H9 (cell line): ENCODE measurements around the gene SHC4. TPM values are rescaled to one million over a fixed set of nuclear protein-coding genes. Genes with fewer than 3 reads are reported as not detected.

Experiments used
- DNase-seq: peaks from one replicate; pipeline ENCODE4 v3.0.0-alpha.2; 2017
- H2AFZ ChIP-seq: one replicate; pipeline ENCODE4 v1.6.1; 2013; ENCODE audit warnings: mild to moderate bottlenecking, low read length, control low read depth, moderate library complexity
- H2AK5ac ChIP-seq: 2 replicates; pipeline ENCODE4 v1.6.1; 2013; ENCODE audit warnings: low read length, control low read depth, mixed read lengths; ENCODE audit not compliant: insufficient read length
- H2BK120ac ChIP-seq: one replicate; pipeline ENCODE4 v1.6.1; 2013; ENCODE audit warnings: low read depth, mild to moderate bottlenecking, low read length, control low read depth, inconsistent platforms; ENCODE audit not compliant: poor library complexity, severe bottlenecking
- H2BK12ac ChIP-seq: 2 replicates; pipeline ENCODE4 v1.6.1; 2013; ENCODE audit warnings: low read length, control low read depth, mixed read lengths, low read depth; ENCODE audit not compliant: insufficient read length
- H2BK15ac ChIP-seq: 2 replicates; pipeline ENCODE4 v1.6.1; 2013; ENCODE audit warnings: low read depth, low read length, control low read depth
- H2BK20ac ChIP-seq: one replicate; pipeline ENCODE4 v1.6.1; 2013; ENCODE audit warnings: low read depth, mild to moderate bottlenecking, low read length, control low read depth, inconsistent platforms; ENCODE audit not compliant: poor library complexity, severe bottlenecking
- H2BK5ac ChIP-seq: 2 replicates; pipeline ENCODE4 v1.6.1; 2013; ENCODE audit warnings: low read length, control low read depth, mixed read lengths; ENCODE audit not compliant: insufficient read length
- H3K14ac ChIP-seq: 2 replicates; pipeline ENCODE4 v1.6.1; 2013; ENCODE audit warnings: low read length, control low read depth; ENCODE audit not compliant: insufficient read depth
- H3K18ac ChIP-seq: 2 replicates; pipeline ENCODE4 v1.6.1; 2013; ENCODE audit warnings: low read depth, mild to moderate bottlenecking, mixed read lengths, low read length, control low read depth; ENCODE audit not compliant: insufficient read length
- H3K23ac ChIP-seq: 2 replicates; pipeline ENCODE4 v1.6.1; 2013; ENCODE audit warnings: low read length, control low read depth, mixed read lengths, low read depth; ENCODE audit not compliant: insufficient read length
- H3K23me2 ChIP-seq: 2 replicates; pipeline ENCODE4 v1.6.1; 2013; ENCODE audit warnings: low read depth, mild to moderate bottlenecking, mixed read lengths, low read length, control low read depth; ENCODE audit not compliant: insufficient read length, poor library complexity, severe bottlenecking
- H3K27ac ChIP-seq: 2 replicates; pipeline ENCODE4 v1.5.1; 2013; ENCODE audit warnings: low read length, control low read depth, mixed read lengths, low read depth; ENCODE audit not compliant: insufficient read length
- H3K27me3 ChIP-seq: 2 replicates; pipeline ENCODE4 v1.6.1; 2013; ENCODE audit warnings: low read length, control low read depth, inconsistent platforms; ENCODE audit not compliant: insufficient read depth
- H3K4ac ChIP-seq: 2 replicates; pipeline ENCODE4 v1.6.1; 2013; ENCODE audit warnings: low read depth, mild to moderate bottlenecking, control low read depth, inconsistent platforms, low read length, moderate library complexity
- H3K4me1 ChIP-seq: 2 replicates; pipeline ENCODE4 v1.6.1; 2013; ENCODE audit warnings: low read length, control low read depth, inconsistent platforms; ENCODE audit not compliant: insufficient read depth
- H3K4me2 ChIP-seq: 2 replicates; pipeline ENCODE4 v1.6.1; 2013; ENCODE audit warnings: low read length, control low read depth, mixed read lengths; ENCODE audit not compliant: insufficient read length, insufficient read depth
- H3K56ac ChIP-seq: 2 replicates; pipeline ENCODE4 v1.6.1; 2013; ENCODE audit warnings: low read depth, mild to moderate bottlenecking, mixed read lengths, low read length, control low read depth; ENCODE audit not compliant: insufficient read length
- H3K79me1 ChIP-seq: 2 replicates; pipeline ENCODE4 v1.6.1; 2013; ENCODE audit warnings: low read depth, mild to moderate bottlenecking, moderate library complexity, low read length, control low read depth, inconsistent platforms; ENCODE audit not compliant: insufficient read depth, poor library complexity, severe bottlenecking
- H3K79me2 ChIP-seq: 2 replicates; pipeline ENCODE4 v1.6.1; 2013; ENCODE audit warnings: low read length, control low read depth, inconsistent platforms; ENCODE audit not compliant: insufficient read depth
- H3K9ac ChIP-seq: 2 replicates; pipeline ENCODE4 v1.6.1; 2013; ENCODE audit warnings: low read length, control low read depth, mixed read lengths; ENCODE audit not compliant: insufficient read length; ENCODE audit errors: extremely low read depth
- H3K9me3 ChIP-seq: one replicate; pipeline ENCODE4 v1.6.1; 2013; ENCODE audit warnings: low read depth, low read length, inconsistent platforms; ENCODE audit not compliant: control insufficient read depth
- H3T11ph ChIP-seq: one replicate; pipeline ENCODE4 v1.6.1; 2013; ENCODE audit warnings: mild to moderate bottlenecking, low read length, control low read depth, inconsistent platforms
- H4K20me1 ChIP-seq: one replicate; pipeline ENCODE4 v1.6.1; 2013; ENCODE audit not compliant: control insufficient read depth, insufficient read length, insufficient read depth
- H4K5ac ChIP-seq: 2 replicates; pipeline ENCODE4 v1.6.1; 2013; ENCODE audit warnings: low read depth, mild to moderate bottlenecking, mixed read lengths, low read length, control low read depth; ENCODE audit not compliant: insufficient read length
- H4K8ac ChIP-seq: replicated peaks from 2 replicates; pipeline ENCODE4 v1.6.1; 2013; ENCODE audit warnings: low read length, control low read depth, mixed read lengths, low read depth; ENCODE audit not compliant: insufficient read length
- H4K91ac ChIP-seq: 2 replicates; pipeline ENCODE4 v1.6.1; 2013; ENCODE audit warnings: low read depth, mild to moderate bottlenecking, moderate library complexity, mixed read lengths, low read length, control low read depth; ENCODE audit not compliant: insufficient read length
- H3K27ac Mint-ChIP-seq, 3 experiments: 2 replicates in 2 of 3; 3 replicates in 1 of 3; pipeline ENCODE4 v1.8.0; 2020 to 2021; ENCODE audit warnings: mixed read lengths in 3 of 3, mild to moderate bottlenecking in 1 of 3, moderate library complexity in 1 of 3
- H3K27me3 Mint-ChIP-seq: 2 replicates; pipeline ENCODE4 v1.8.0; 2021; ENCODE audit warnings: low read depth, mild to moderate bottlenecking, moderate library complexity, mixed read lengths
- H3K36me3 Mint-ChIP-seq, 3 experiments: 2 replicates in 2 of 3; 3 replicates in 1 of 3; pipeline ENCODE4 v1.8.0; 2020 to 2021; ENCODE audit warnings: low read depth in 3 of 3, mixed read lengths in 3 of 3; ENCODE audit not compliant: insufficient read depth in 1 of 3
- H3K4me1 Mint-ChIP-seq, 2 experiments: 2 replicates each; pipeline ENCODE4 v1.8.0; 2020; ENCODE audit warnings: mixed read lengths in 2 of 2
- H3K4me3 Mint-ChIP-seq, 2 experiments: 2 replicates in 1 of 2; 3 replicates in 1 of 2; pipeline ENCODE4 v1.8.0; 2020 to 2021; ENCODE audit warnings: mild to moderate bottlenecking in 2 of 2, mixed read lengths in 2 of 2, moderate library complexity in 1 of 2
- H3K9me3 Mint-ChIP-seq, 2 experiments: 2 replicates in 1 of 2; 3 replicates in 1 of 2; pipeline ENCODE4 v1.8.0; 2020; ENCODE audit warnings: mild to moderate bottlenecking in 2 of 2, mixed read lengths in 2 of 2, moderate library complexity in 1 of 2
- WGBS: extraction: QIAGEN DNeasy Blood & Tissue Kit; methylation state at CpG from one replicate; pipeline ENCODE4 v1.1.7; 2013; ENCODE audit warnings: missing lambda C conversion rate, low lambda C conversion rate, mixed read lengths; ENCODE audit not compliant: insufficient read length; ENCODE audit errors: extremely low coverage; 5-methylcytosine and 5-hydroxymethylcytosine counted together
- total RNA-seq: library from RNA; stranded (reverse); gene quantifications from 2 replicates; pipeline ENCODE4 v1.2.1, GENCODE V29; 2021
- TF ChIP-seq, protein P1 (sequence below): fragments of 200-600 bp; sonication (generic); conservative IDR thresholded peaks from 3 replicates; pipeline ENCODE4 v1.8.0; 2021; ENCODE audit warnings: antibody characterized with exemption, mild to moderate bottlenecking

SHC4 gene
- total RNA-seq, 1 experiment from 2014 or later, result 0.26 TPM

DNA sequence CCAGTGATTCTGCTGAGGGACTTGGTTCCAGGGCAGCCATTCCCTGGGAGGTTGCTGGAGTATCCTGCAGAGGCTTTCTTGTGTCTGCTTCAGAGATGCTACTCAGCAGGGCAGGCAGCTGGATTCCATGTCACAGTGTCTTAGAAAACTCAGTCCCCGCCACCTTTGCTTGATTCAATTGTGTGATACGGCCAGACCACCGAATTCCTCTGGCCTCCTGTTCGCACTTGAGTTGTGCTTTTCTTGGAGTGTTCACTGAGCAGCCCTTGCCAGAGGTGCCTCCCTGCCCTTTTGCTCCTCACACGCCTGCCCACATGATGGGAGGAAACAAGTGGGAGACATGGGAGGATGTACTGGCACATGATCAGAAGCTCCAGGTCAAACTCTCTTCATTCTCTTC lies 19.6 kb upstream of the SHC4 start:
- no peak overlapping the region for H3K56ac ChIP-seq
- no peak overlapping the region for H3K27ac ChIP-seq
- WGBS, result no CpG with 5 or more reads among the region's 5 CpGs
- Mint-ChIP-seq H3K9me3 (no peaks in the 10 kb centered on the region), H3K27me3 (peaks cover 5% of the 10 kb centered on the region; the same call in 1 of the 2 replicates), H3K36me3 (no peaks in the 10 kb centered on the region; a peak in 1 of 7 replicates), H3K27ac (no peak overlapping the region), H3K4me1 (peaks cover 12 to 17% of the 10 kb centered on the region in 2 experiments), H3K4me3 (no peak overlapping the region)
- H3K79me2 ChIP-seq, result no peaks in the 10 kb centered on the region
- no peak for DNase-seq
- no peaks in the 10 kb centered on the region for H3K23me2 ChIP-seq
- no peak overlapping the region for H3K4ac ChIP-seq
- H2BK15ac ChIP-seq, result no peak overlapping the region
- no peak overlapping the region for H3K14ac ChIP-seq
- no peaks in the 10 kb centered on the region for H3K27me3 ChIP-seq
- TF ChIP-seq, protein P1, sequence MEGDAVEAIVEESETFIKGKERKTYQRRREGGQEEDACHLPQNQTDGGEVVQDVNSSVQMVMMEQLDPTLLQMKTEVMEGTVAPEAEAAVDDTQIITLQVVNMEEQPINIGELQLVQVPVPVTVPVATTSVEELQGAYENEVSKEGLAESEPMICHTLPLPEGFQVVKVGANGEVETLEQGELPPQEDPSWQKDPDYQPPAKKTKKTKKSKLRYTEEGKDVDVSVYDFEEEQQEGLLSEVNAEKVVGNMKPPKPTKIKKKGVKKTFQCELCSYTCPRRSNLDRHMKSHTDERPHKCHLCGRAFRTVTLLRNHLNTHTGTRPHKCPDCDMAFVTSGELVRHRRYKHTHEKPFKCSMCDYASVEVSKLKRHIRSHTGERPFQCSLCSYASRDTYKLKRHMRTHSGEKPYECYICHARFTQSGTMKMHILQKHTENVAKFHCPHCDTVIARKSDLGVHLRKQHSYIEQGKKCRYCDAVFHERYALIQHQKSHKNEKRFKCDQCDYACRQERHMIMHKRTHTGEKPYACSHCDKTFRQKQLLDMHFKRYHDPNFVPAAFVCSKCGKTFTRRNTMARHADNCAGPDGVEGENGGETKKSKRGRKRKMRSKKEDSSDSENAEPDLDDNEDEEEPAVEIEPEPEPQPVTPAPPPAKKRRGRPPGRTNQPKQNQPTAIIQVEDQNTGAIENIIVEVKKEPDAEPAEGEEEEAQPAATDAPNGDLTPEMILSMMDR, result no peak
- H2BK5ac ChIP-seq, result no peak overlapping the region
- no peak overlapping the region for H4K91ac ChIP-seq
- H3K79me1 ChIP-seq, result no peaks in the 10 kb centered on the region
- H4K5ac ChIP-seq, result no peak overlapping the region
- H2AFZ ChIP-seq, result no peak overlapping the region
- H4K8ac ChIP-seq, result no peak overlapping the region
- no peak overlapping the region for H3K4me2 ChIP-seq
- no peak overlapping the region for H3K23ac ChIP-seq
- no peaks in the 10 kb centered on the region for H4K20me1 ChIP-seq
- no peak overlapping the region for H3T11ph ChIP-seq
- no peak overlapping the region for H2BK20ac ChIP-seq
- no peak overlapping the region for H2BK120ac ChIP-seq
- H3K18ac ChIP-seq, result no peak overlapping the region
- H2BK12ac ChIP-seq, result no peak overlapping the region
- no peak overlapping the region for H2AK5ac ChIP-seq
- H3K9ac ChIP-seq, result no peak overlapping the region
- no peaks in the 10 kb centered on the region for H3K4me1 ChIP-seq
- H3K9me3 ChIP-seq, result no peaks in the 10 kb centered on the region
